HG03378 (cell line): ENCODE data around the gene TENT5C.

Experiments
- ATAC-seq: cut with Tn5 transposase; IDR thresholded peaks from one replicate; pipeline ENCODE4 v1.9.1; 2021; ENCODE audit warnings: mild to moderate bottlenecking, moderate library complexity; ENCODE audit not compliant: unreplicated experiment

The TENT5C gene

DNA sequence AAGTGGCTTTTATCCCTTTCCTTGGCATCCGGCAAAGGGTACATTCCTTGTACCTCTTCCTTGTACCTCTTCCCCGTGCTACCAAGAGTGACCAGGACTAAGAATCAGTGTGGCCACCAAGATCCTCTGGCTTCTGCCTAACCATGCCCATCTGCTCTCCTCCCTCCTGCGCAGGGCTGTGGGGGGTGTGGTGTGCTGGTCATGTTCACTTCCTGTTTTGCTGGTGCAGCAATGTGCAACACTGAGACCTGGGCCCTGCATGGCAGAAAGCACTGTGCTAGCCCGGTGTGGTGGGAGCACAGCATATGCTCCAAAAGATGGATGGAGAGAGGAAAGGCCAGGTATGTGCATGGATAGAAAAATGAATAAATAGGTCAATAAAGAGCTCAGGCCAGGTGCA, 33.3 kb upstream of the TENT5C start:
- no peak for ATAC-seq

DNA sequence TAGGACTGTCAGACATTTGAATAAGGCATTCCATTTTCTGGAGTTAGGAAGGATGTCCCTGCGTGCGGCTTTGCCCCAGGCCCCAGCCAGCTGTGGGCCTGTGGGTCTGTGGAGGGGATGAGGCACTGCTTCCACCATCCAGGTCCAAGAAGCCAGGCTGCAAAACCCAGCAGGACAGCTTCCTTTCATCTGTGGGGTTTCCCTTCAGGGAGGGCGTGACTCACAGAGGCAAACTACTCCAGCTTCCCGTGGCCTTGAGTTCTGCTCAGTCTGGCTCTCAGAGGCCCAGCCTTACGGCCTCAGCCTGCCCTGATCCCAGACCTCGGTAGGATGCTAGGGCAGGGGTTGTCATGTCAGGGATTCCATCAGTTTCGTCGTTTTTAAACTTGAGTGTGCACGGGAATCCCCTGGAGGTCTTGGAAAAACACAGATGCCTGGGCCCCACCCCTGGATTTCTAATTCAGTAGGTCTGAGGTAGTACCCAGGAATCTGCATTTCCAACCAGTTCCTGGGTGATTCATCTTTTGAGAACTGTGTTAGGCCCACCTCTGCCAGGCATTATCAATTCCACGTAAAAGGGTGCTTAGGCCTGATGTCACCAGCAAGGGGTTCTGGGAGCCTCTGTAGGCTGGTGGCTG, 32.3 kb upstream of the TENT5C start:
- ATAC-seq, result no peak

DNA sequence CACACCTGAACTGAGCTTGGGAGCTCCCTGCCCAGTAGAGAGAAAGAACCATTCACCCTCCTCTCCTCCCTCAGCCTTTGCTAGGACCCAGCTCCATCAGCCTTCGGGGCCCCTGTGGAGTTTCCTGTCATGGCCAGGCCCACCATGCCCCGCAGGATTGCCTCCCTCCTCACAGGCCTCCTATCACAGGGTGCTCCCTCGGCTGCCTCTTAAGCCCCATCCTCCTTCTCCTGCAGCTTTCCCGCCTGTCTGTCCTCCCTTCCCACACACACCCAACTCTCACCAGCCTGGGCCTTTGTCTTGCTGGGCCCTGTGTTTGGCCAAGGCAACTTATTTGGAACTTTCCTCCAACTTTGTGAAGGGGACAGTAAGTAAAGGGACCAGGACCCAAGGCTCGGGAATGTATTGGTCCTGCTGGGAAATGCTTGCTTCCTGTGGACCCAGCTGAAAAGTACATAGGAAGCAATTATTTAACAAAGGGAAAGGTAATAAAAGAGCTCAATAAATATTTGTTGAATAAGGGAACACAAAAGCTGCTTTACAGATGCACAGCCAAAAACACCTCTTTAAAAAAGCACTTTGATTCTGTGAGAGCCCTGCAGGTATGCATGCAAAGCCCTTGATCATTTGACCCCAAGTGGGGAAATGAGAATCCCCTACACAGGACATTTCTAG, 31.6 kb upstream of the TENT5C start:
- ATAC-seq, result no peak

DNA sequence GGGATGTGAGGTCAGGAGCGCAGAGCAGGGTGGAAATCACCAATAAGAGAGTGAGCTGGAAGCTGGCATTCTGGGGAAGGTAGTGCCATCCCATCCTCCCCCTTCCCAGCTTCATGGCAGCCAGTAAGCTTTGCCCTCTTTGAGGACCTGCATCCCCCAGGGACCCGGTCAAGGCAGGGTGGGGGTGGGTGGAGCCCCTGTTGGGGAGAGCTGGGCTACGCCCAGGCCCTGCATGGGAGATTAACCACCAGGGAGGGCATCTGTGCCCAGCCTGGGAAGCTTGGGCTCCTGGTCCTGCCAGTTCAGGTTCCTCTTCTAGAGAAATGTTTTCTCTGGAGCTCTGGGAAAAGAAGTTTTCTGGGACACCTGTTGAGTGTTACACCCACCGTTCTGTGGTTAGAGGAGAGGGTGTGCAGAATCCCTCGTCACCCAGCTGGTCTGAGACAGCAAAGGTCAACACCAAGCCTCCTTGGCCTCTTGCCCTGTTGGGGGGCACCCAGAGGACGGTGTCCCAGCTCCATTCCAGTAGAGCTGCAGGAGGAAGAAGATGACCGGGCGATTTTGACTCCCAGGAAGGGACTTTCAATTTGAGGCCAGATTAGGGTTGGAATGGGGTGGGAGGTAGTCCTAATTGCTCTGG, 30.1 kb upstream of the TENT5C start:
- no peak for ATAC-seq

DNA sequence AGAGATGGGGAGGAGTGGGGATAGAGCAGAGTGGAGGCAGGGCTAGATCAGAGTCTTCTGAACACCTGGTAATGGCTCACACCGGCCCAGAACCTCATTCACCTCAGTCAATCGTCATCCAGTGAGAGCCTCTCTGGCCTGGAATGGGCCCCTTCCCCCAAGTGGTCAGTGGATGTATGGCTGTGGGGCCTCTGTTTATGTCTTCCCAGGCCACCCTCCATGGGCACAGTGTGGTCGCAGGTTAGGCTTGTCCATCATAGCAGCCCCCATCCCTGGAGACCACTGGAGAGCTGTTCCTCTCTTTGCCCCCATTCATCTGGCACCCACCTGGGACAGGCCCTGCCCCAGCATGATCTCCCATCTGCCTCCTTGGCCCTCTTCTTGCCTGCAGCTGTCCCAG, 29.6 kb upstream of the TENT5C start:
- no peak for ATAC-seq

DNA sequence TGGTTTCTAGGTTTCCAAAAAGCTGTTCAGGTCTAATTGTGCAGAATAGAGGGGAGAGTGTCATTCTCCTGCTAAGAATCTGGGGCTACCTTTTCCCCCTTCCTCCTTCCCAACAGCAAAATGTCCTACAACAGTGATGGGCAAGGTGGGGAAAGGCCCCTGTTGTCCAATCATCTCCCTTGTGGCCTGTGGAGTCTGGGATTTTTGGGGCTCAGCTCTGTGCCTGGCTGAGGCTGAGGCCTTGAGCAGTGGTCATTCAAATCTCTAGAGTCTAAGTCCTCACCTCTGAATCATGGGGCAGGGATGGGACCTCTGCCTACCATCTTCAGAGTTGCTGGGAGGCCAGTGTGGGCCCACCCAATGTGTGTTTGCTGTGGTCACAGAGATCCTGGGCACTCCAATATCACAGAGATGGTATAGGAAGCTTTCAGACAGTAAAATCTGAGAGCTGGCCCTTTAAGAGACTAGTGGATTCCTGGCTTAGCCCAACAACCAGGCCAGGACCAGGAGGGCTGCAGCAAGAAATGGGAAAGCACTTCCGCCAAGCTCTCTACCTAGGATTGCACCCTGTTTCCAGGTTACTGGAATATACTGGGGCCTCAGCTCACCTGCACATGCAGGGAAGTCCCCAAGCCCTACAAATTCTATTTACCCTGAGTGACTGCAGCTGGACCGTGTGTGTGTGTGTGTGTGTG, 28.5 kb upstream of the TENT5C start:
- ATAC-seq, result no peak

DNA sequence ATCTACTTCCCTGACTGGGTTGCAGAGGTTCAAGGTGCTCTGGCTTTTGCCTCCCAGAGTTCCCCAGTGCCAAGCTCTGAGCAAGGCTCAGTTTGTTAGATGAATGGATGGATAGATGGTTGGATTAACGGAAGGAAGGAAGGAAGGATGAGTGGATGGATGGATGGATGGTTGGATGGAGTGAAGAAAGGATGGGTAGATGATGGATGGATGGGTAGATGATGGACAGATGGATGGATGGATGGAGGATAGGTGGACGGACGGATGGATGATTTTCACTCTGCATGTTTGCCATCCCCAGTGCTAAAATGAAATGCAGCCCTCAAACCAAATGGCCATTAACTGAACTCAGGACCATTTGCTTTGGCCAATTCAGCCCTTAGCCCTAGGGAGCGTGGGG, 27.4 kb upstream of the TENT5C start:
- ATAC-seq, result no peak

DNA sequence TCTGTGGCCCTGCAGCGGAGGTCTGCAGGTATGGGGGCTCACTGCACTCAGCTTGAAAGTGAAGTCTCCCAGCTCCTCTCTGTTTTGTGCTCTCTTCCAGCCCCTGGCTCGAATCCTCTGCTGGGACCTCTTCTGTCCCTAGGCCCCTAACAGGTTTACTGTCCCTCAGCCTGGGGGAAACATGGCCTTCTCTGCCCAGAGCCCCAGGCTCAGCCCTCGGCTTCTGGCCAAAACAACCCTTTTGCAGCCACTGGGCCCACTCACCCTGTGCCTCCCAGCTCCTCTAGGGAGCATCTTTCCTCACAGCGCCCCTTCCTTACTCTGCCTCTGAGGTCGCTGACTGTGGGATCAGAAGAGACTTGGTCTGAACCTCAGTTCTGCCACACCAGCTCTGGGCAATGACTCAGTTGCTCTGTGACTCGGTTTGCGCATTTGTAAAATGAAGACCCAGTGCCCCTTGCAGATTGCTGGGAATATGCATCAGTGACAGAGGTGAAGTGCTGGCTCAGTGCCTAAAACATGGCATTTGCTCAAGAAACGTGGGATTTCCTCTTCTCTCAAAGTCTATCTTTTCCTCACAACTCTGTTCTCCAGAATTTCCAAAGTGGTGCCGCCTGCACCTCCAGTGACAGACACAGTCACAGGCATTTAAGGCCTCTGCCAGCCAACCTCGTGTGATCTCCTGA, 26.5 kb upstream of the TENT5C start:
- ATAC-seq, result no peak

DNA sequence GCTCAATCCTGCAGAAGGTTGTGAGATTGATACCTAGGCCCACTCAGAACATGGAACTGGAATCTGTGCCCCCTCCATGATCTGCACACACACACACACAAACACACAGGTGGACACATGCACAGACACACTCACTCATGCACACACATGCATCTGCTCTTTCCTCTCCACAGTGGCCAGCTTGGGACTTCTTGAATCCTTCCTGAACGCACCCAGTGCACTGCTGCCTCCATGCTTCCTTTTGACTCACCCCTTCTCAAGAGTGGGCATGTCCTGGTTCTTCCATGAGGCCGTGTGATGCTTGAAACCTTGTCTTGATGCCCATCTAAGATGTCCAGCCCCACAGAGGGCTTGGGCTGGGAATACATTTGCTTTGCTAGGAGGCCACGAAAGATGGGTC, 25.4 kb upstream of the TENT5C start:
- ATAC-seq, result no peak

DNA sequence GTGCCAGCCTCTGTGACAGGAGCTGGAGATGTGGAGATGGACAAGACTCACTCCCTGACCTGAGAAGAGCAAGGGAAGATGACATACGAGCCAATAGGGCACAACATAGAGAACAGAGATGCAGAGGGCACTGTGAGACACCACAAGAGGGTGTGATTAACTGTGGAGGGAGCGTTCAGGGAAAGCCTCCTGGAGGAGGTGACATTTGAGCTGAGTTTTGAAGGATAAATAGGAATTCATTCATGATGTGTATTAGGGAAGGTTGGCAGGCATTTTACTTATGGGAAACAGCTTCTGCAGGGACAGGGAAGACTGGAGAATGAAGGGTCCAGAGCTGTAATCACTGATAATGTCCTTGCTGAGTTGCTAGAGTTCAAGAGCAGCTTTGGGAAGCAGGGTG, 25.0 kb upstream of the TENT5C start:
- ATAC-seq, result no peak

DNA sequence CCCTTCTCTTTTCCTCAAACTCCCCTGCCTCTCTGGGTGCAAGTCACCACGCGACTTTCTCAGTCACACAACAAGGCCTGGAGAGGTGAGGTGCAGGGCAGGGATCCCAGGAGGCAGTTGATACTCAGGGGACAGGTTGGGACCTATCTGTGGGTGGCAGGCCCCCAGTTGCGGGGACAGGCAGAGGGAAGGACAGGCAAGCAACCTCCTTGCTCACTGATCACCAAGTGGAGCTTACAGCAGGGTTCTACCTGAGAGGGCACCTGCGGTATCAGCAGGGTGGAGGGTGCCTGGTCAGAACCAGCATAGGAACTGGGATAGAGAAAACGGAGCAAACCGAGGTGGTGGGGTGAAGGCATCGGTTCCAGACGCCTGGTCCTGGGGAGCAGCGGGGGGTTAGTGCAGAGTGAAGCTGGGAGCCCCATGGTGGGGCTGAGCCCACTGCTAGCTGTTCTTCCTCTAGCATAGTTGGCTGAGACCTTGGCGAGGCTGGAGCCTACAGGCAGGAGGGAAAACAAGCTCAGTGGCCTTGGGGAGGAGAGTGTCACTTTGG, 24.4 kb upstream of the TENT5C start:
- no peak for ATAC-seq

DNA sequence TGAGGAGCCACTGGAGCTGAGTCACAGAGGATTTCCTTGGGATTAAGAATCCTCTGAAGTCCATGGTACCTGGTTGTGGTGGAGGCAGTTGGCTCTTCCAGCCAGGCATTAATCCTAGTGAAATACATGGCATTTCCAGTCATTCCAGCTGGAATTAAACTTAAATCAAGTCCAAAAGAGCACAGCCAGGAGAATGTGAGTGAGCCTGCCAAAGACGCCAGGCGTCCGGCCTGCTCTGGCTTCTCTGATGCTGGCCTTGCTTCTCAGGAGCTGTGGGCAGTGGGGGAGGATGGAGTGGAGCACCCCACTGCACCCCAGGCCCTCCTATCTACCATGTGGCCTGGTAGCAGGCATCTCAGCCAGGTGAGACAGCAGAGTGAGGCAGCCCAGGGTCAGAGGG, 23.4 kb upstream of the TENT5C start:
- no peak for ATAC-seq

DNA sequence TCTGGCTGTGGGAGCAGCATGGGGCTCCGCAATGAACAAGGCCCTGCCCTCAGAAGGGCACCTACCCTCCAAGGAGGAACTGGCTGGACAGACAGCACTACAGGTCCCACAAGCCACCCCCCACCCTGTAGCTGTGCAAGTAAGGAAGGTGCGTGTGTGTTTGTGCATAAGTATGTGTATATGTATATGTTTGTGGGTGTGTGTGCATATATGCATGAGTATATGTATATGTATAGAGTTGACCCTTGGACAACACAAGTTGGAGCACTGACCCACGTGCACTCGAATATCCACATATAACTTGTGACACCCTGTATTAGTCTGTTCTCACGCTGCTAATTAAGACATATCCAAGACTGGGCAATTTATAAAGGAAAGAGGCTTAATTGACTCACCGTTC, 22.6 kb upstream of the TENT5C start:
- ATAC-seq, result no peak

DNA sequence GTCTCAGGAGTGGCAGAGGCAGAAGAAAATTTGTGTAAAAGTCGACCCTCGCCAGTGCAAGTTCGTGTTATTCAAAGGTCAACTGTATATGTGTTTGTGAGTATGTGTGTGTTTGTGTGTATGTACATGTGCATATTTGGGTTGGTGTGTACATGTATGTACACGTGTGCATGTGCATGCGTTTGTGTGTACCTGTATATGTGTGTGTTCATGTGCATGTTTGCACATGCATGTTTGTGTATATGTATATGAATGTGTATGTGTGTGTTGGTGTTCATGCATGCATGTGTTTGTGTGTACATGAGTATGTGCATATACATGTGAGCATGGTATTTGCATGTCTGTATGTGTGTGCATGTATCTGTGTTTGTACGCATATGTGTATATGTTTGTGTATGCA, 21.7 kb upstream of the TENT5C start:
- ATAC-seq, result no peak

DNA sequence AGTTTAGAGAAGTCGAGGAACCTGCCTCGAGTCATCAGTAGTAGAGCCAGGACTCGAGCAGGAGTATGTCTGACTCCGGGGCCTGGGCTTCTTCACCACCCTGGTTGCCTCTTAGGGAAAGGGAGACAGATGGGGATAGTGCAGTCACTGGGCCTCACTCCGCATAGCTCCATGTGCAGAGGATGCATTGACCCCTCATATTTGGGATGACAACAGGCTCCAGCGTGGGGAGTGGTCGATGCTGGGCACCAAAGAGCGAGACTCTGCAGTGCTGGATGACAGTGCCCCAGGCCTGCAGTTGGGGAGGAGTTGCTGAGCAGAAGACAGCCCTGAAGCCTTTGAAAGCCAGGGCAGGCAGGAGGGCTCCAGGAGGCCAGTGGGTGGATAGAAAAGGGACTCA, 20.8 kb upstream of the TENT5C start:
- no peak for ATAC-seq

DNA sequence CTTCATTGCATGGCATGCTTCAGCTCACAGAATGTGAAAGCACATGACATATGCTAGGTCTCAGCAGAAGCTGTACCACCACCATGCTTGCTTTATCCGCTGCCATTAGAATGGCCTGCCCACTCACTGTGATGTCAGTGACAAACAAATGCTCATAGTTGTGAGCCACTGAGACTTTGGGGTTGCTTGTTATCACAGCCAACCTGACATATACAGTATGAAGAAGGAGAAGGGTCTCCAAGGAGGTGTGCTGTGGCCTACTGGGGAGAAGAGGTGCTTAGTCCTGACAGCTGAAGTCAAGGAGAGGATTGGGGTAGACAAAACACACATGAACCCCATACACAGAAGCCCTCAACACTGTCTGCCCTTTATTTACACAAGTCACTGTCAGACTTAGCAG, 19.5 kb upstream of the TENT5C start:
- no peak for ATAC-seq

DNA sequence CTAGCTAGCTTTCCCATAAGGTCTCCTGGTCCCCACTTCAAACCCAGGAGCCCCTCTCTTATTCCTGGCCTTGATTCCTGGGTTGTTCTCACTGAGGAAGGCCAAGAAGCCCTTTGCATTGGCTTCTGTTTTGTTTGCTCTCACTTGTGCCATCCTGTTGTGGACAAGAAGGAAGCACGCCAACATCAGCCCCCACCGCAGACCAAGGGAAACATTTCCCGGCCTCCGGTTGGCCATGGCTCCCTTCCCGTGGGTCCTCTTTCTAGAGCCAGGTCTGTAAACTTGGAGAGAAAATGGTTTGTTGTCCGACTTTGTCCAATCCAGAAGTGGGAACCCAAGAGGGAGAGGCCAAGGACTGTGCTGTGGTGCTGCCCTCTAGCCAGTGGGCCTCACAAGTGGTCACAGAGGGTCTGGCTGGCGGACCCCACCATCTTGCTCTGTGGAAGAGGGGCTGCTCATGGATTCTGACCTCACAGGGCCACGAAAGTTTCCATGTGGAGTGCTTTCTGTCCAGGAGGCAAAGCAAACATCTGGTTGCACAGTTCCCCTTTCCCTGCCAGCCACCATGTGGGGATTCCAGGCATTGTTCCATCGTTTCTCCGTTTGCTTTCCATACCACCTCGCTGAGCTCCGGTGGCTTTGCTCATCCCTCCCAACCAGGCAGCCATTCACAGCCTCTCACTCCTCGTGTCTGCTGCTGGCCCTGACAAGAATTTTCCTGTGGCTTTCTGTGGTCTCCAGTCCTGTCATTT, 18.9 kb upstream of the TENT5C start:
- no peak for ATAC-seq

DNA sequence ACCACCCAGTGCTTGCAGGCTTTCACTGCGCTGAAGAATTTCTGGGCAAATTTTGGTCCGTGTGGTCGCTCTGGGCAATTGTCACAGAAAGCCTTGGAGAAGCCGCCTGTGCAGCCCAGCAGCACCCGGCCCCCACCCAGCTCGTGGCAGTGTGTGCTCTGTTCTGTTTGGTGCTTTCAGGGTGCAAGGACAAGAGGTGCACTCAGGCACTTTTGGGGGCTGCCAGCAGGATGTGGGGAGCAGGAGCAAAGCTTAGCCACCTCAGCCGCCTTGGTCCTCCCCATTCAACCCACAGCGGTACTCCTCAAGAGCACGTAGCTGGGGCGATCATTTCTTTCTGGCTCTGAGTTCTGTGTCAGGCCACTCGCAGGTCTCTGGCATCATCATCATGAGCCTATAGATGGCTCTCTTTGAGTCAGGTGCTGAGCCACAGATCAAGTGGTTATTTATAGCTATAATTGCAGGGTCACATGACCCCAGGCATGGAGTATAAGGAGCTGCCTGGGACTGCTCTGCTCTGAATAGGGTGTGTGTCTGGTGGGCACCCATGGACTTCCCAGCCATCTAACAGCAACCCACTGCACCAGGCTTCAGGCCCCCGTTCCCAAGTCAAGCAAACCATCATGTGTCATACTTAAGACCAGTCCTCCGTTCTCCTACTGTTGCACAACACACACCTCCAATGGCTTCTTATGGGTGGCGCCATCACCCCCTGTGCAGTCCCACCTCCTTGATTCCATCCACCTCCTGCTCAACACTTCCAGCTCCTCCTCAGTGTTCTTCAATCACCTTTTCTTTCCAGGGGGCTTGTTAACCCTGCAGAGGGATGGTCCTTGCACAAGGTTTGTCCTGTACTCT, 18.1 kb upstream of the TENT5C start:
- no peak for ATAC-seq

DNA sequence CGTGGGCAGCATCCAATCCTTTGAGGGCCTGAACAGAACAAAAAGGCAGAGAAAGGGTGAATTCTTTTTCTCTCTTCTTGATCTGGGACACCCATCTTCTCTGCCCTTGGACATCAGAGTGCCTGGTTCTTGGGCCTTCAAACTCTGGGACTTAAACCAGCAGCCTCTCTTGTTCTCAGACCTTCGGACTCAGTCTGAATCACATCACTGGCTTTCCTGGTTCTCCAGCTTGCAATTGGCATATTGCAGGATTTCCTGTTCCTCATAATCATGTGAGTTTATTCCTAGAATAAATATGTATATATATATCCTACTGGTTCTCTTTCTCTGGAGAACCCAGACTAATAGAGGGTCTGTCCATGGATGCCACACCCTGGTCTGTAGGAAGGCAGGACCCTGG, 16.3 kb upstream of the TENT5C start:
- no peak for ATAC-seq
